NT2/D1 (cell line): Measurements from ENCODE around the gene GAK.

Source experiments
- SUZ12 ChIP-seq: IDR thresholded peaks from 2 replicates; pipeline ENCODE4 v1.6.1; 2011; ENCODE audit not compliant: insufficient read length, insufficient read depth; ENCODE audit errors: extremely low read depth
- ZNF274 ChIP-seq: IDR thresholded peaks from 2 replicates; pipeline ENCODE4 v1.6.1; 2011; ENCODE audit warnings: mild to moderate bottlenecking, low read depth, low read length

GRCh38 chr4:953574-953915 is 21.4 kb upstream of the GAK start:
- no peak for TF ChIP-seq ZNF274
- TF ChIP-seq SUZ12, result no peak
